H1 (cell line): ENCODE results near the gene TMPRSS12. TPM values are rescaled to one million over a fixed set of nuclear protein-coding genes. Genes with fewer than 3 reads are reported as not detected.

Experiments used
- CTCF ChIA-PET: fragments of 300-600 bp; sonication (Branson Sonifier 250); formaldehyde crosslinking; loops from one replicate; lab custom pipeline; 2021; ENCODE audit not compliant: partially characterized antibody; lab: Charles Lee
- POLR2A ChIA-PET: fragments of 300-600 bp; sonication (Branson Sonifier 250); formaldehyde crosslinking; loops from one replicate; lab custom pipeline; 2021; ENCODE audit warnings: inconsistent platforms; ENCODE audit not compliant: partially characterized antibody; lab: Charles Lee
- DNase-seq, 2 experiments: peaks; one replicate each; pipeline versions ENCODE4 v3.0.0 to v3.0.0-alpha.2; 2010 to 2022; ENCODE audit warnings: low spot score in 2 of 2, low read depth in 1 of 2, mixed read lengths in 1 of 2
- FAIRE-seq: peaks from 2 replicates; lab custom pipeline; 2011; peaks lifted over from hg19 to GRCh38; lab: Jason Lieb, UNC
- H2AFZ ChIP-seq: 2 replicates; pipeline ENCODE4 v1.8.1; 2012; ENCODE audit warnings: low read length, inconsistent platforms
- H2AK5ac ChIP-seq: 2 replicates; pipeline ENCODE4 v1.6.1; 2013; ENCODE audit warnings: low read depth, low read length
- H2BK120ac ChIP-seq: replicated peaks from 2 replicates; pipeline ENCODE3; 2013; ENCODE audit warnings: low read depth, low read length, inconsistent platforms
- H2BK12ac ChIP-seq: 2 replicates; pipeline ENCODE4 v1.6.1; 2013; ENCODE audit warnings: low read depth, low read length
- H2BK15ac ChIP-seq: 2 replicates; pipeline ENCODE4 v1.6.1; 2013; ENCODE audit warnings: low read length
- H2BK20ac ChIP-seq: 2 replicates; pipeline ENCODE4 v1.6.1; 2013; ENCODE audit warnings: low read length
- H2BK5ac ChIP-seq: 2 replicates; pipeline ENCODE4 v1.6.1; 2013; ENCODE audit warnings: low read depth, low read length
- H3K14ac ChIP-seq: 2 replicates; pipeline ENCODE4 v1.6.1; 2013; ENCODE audit warnings: inconsistent platforms; ENCODE audit not compliant: insufficient read length
- H3K18ac ChIP-seq: 2 replicates; pipeline ENCODE4 v1.6.1; 2013; ENCODE audit warnings: low read length; ENCODE audit errors: extremely low read depth
- H3K23ac ChIP-seq: 2 replicates; pipeline ENCODE4 v1.6.1; 2013; ENCODE audit warnings: inconsistent platforms; ENCODE audit not compliant: insufficient read length
- H3K23me2 ChIP-seq: 2 replicates; pipeline ENCODE4 v1.6.1; 2013; ENCODE audit warnings: low read depth, low read length
- H3K27ac ChIP-seq: 2 replicates; pipeline ENCODE4 v1.6.1; 2011; ENCODE audit warnings: low read depth, low read length, inconsistent platforms
- H3K27me3 ChIP-seq, 4 experiments: replicated peaks in 1 of 4; 1 replicate in 1 of 4; 2 replicates in 3 of 4; pipeline versions ENCODE4 v1.6.1 to v1.8.1; 2011 to 2013; ENCODE audit warnings: low read length in 3 of 4, mild to moderate bottlenecking in 3 of 4, inconsistent platforms in 2 of 4, mixed read lengths in 2 of 4, moderate library complexity in 1 of 4; ENCODE audit not compliant: control insufficient read depth in 3 of 4, insufficient read depth in 3 of 4; ENCODE audit errors: extremely low read depth in 1 of 4
- H3K36me3 ChIP-seq, 4 experiments: 2 replicates each; pipeline versions ENCODE4 v1.6.1 to v1.8.1; 2011 to 2013; ENCODE audit warnings: mild to moderate bottlenecking in 4 of 4, low read length in 3 of 4, moderate library complexity in 2 of 4, control low read depth in 1 of 4, inconsistent platforms in 1 of 4; ENCODE audit not compliant: insufficient read depth in 4 of 4, control insufficient read depth in 2 of 4
- H3K4ac ChIP-seq: replicated peaks from 2 replicates; pipeline ENCODE3; 2013; ENCODE audit warnings: low read length, low read depth, mixed read lengths, inconsistent platforms; ENCODE audit not compliant: insufficient read length
- H3K4me1 ChIP-seq, 4 experiments: replicated peaks in 1 of 4; 1 replicate in 1 of 4; 2 replicates in 3 of 4; pipeline versions ENCODE4 v1.6.1 to v1.8.1; 2011 to 2013; ENCODE audit warnings: low read length in 3 of 4, inconsistent platforms in 2 of 4, mixed read lengths in 1 of 4; ENCODE audit not compliant: insufficient read depth in 4 of 4, control insufficient read depth in 3 of 4
- H3K4me2 ChIP-seq, 2 experiments: 2 replicates each; pipeline versions ENCODE4 v1.6.1 to v1.8.1; 2011 to 2013; ENCODE audit warnings: low read depth in 2 of 2, low read length in 2 of 2, control low read depth in 1 of 2, inconsistent platforms in 1 of 2, mild to moderate bottlenecking in 1 of 2; ENCODE audit not compliant: insufficient read depth in 1 of 2
- H3K4me3 ChIP-seq, 4 experiments: fragments of 200-600, 300-600 bp in 1 of 4; sonication (generic), shearing (Covaris generic), sonication (Bioruptor Twin) in 1 of 4; 2 replicates each; pipeline versions ENCODE4 v1.5.1 to v1.8.1; 2011 to 2016; ENCODE audit warnings: low read length in 4 of 4, low read depth in 3 of 4, control low read depth in 2 of 4, inconsistent platforms in 2 of 4, mild to moderate bottlenecking in 2 of 4, mixed read lengths in 1 of 4, moderate library complexity in 1 of 4; ENCODE audit not compliant: insufficient read depth in 2 of 4; ENCODE audit errors: extremely low read depth in 1 of 4
- H3K56ac ChIP-seq: replicated peaks from 2 replicates; pipeline ENCODE3; 2013; ENCODE audit warnings: low read depth, mild to moderate bottlenecking, mixed read lengths, low read length, inconsistent platforms; ENCODE audit not compliant: insufficient read length
- H3K79me1 ChIP-seq: 2 replicates; pipeline ENCODE4 v1.6.1; 2013; ENCODE audit warnings: low read depth, low read length, control low read depth
- H3K79me2 ChIP-seq, 2 experiments: 2 replicates each; pipeline versions ENCODE4 v1.6.1 to v1.8.1; 2012 to 2013; ENCODE audit warnings: low read length in 2 of 2, mild to moderate bottlenecking in 2 of 2, inconsistent platforms in 1 of 2; ENCODE audit not compliant: insufficient read depth in 2 of 2, control insufficient read depth in 1 of 2
- H3K9ac ChIP-seq, 4 experiments: replicated peaks in 1 of 4; 1 replicate in 1 of 4; 2 replicates in 3 of 4; pipeline versions ENCODE4 v1.6.1 to v1.8.1; 2011 to 2013; ENCODE audit warnings: low read depth in 3 of 4, low read length in 3 of 4, control low read depth in 2 of 4, mild to moderate bottlenecking in 2 of 4, moderate library complexity in 2 of 4, inconsistent platforms in 1 of 4; ENCODE audit errors: extremely low read depth in 1 of 4
- H3K9me3 ChIP-seq, 2 experiments: 2 replicates each; pipeline versions ENCODE4 v1.6.1 to v1.8.1; 2012 to 2013; ENCODE audit warnings: mild to moderate bottlenecking in 2 of 2, moderate library complexity in 2 of 2, control low read depth in 1 of 2, inconsistent platforms in 1 of 2, low read depth in 1 of 2, low read length in 1 of 2, mixed read lengths in 1 of 2; ENCODE audit not compliant: insufficient read depth in 2 of 2
- H4K20me1 ChIP-seq, 2 experiments: replicated peaks in 1 of 2; 2 replicates each; pipeline versions ENCODE3 to v1.8.1; 2011 to 2013; ENCODE audit warnings: inconsistent platforms in 2 of 2, low read length in 2 of 2, mild to moderate bottlenecking in 1 of 2; ENCODE audit not compliant: insufficient read depth in 2 of 2, control insufficient read depth in 1 of 2
- H4K5ac ChIP-seq: 2 replicates; pipeline ENCODE4 v1.6.1; 2013; ENCODE audit warnings: low read length, low read depth, mixed read lengths, inconsistent platforms; ENCODE audit not compliant: insufficient read length
- H4K8ac ChIP-seq: 2 replicates; pipeline ENCODE4 v1.8.0; 2013; ENCODE audit warnings: mild to moderate bottlenecking, moderate library complexity, low read length, inconsistent platforms; ENCODE audit not compliant: insufficient read depth; ENCODE audit errors: extremely low read depth
- H4K91ac ChIP-seq: replicated peaks from 2 replicates; pipeline ENCODE3; 2013; ENCODE audit warnings: low read length, mixed read lengths, inconsistent platforms; ENCODE audit not compliant: insufficient read length
- BRCA1 ChIP-seq: IDR thresholded peaks from 2 replicates; pipeline ENCODE4 v1.6.1; 2012; ENCODE audit warnings: low read depth, low read length, improper control_type of control experiment
- CEBPB ChIP-seq: IDR thresholded peaks from 2 replicates; pipeline ENCODE4 v1.6.1; 2012; ENCODE audit warnings: low read depth, low read length
- HDAC6 ChIP-seq: IDR thresholded peaks from one replicate; pipeline ENCODE4 v1.7.1; 2012; ENCODE audit warnings: low read depth, mild to moderate bottlenecking, inconsistent platforms, low read length, moderate library complexity
- NANOG ChIP-seq: IDR thresholded peaks from 2 replicates; pipeline ENCODE4 v1.6.1; 2011; ENCODE audit warnings: low read length, low read depth, mild to moderate bottlenecking, inconsistent platforms; ENCODE audit not compliant: insufficient read depth, poor library complexity, severe bottlenecking
- SAP30 ChIP-seq: fragments of 300-600 bp; sonication (generic); IDR thresholded peaks from 2 replicates; pipeline ENCODE4 v1.7.1; 2012; ENCODE audit warnings: low read length, moderate library complexity, mild to moderate bottlenecking, inconsistent platforms; ENCODE audit not compliant: insufficient read depth, insufficient replicate concordance
- SP2 ChIP-seq: IDR thresholded peaks from 2 replicates; pipeline ENCODE4 v1.6.1; 2012; ENCODE audit warnings: mild to moderate bottlenecking, low read length, inconsistent platforms
- TBP ChIP-seq: IDR thresholded peaks from 2 replicates; pipeline ENCODE4 v1.6.1; 2011; ENCODE audit warnings: low read depth, low read length, improper control_type of control experiment
- WGBS, 2 experiments: shearing (Covaris generic) in 1 of 2; methylation state at CpG; one replicate each; pipeline versions ENCODE4 v1.1.6 to v1.1.7; 2013 to 2015; ENCODE audit warnings: low lambda C conversion rate in 2 of 2, mixed read lengths in 2 of 2, inconsistent platforms in 1 of 2, low coverage in 1 of 2, missing lambda C conversion rate in 1 of 2; ENCODE audit not compliant: insufficient replicate concordance in 2 of 2, insufficient coverage in 1 of 2, insufficient read length in 1 of 2; ENCODE audit errors: extremely low coverage in 1 of 2, missing lambda C conversion rate in 1 of 2; 5-methylcytosine and 5-hydroxymethylcytosine counted together
- polyA plus RNA-seq, 7 experiments: library from polyadenylated mRNA; depleted of rRNA in 3 of 7; stranded (reverse) in 5 of 7; unstranded in 2 of 7; fragments of >200 nt in 5 of 7; fragments of 200-250 nt in 2 of 7; gene quantifications; 1 replicate in 5 of 7; 2 replicates in 1 of 7; 4 replicates in 1 of 7; pipeline versions ENCODE4 v1.2.1 to v1.2.3, GENCODE V29; 2011 to 2013; ENCODE audit warnings: missing spikeins in 2 of 7, mixed read lengths in 2 of 7
- total RNA-seq: library from RNA; stranded (reverse); fragmentation: NEBNext Ultra II Directional; extraction: Animal tissue kit (Norgen Biotek cat#: 25700); gene quantifications from 2 replicates; pipeline ENCODE4 v1.2.1, GENCODE V29; 2021
- TF ChIP-seq, protein P1 (sequence below): IDR thresholded peaks from 2 replicates; pipeline ENCODE4 v1.6.1; 2011; ENCODE audit warnings: low read depth, mild to moderate bottlenecking, low read length; ENCODE audit not compliant: insufficient read depth
- TF ChIP-seq, protein P2 (sequence below): IDR thresholded peaks from 2 replicates; pipeline ENCODE4 v1.6.1; 2012; ENCODE audit warnings: low read length, inconsistent platforms

Gene TMPRSS12
- total and polyA plus RNA-seq, 2 of the 8 experiments (the other 6 are each of a cell fraction or from before 2014, with no cell fraction given) = not detected

- Histone ChIP-seq H4K8ac (no peak overlapping the region), H3K4me2 (no peak overlapping the region), H2BK15ac (no peak overlapping the region), H3K27me3 (no peaks in the 10 kb centered on the region), H4K20me1 (no peaks in the 10 kb centered on the region), H3K23ac (no peak overlapping the region), H2AK5ac (no peak overlapping the region), H3K4me3 (no peak overlapping the region), H2BK12ac (no peak overlapping the region), H2BK5ac (no peak overlapping the region), H2BK20ac (no peak overlapping the region), H3K9me3 (peaks cover 23 to 25% of the 10 kb centered on the region in 2 experiments), H4K5ac (no peak overlapping the region), H3K79me2 (no peaks in the 10 kb centered on the region), H2BK120ac (no peak overlapping the region), H3K56ac (no peak overlapping the region), H3K4me1 (peaks cover 0 to 3% (median 3%) of the 10 kb centered on the region in 4 experiments; a peak in 3 of 7 replicates), H3K79me1 (no peaks in the 10 kb centered on the region), H3K14ac (no peak overlapping the region), H3K18ac (no peak overlapping the region), H3K36me3 (peaks cover 0 to 2% (median 0%) of the 10 kb centered on the region in 4 experiments; a peak in 2 of 8 replicates), H3K4ac (no peak overlapping the region), H3K9ac (no peak overlapping the region), H3K23me2 (no peaks in the 10 kb centered on the region), H2AFZ (no peak overlapping the region), H3K27ac (no peak overlapping the region), H4K91ac (no peak overlapping the region)
- POLR2A ChIA-PET = no interaction called here
- 79% methylated on average over 5 of the region's 5 CpGs; no CpG with 5 or more reads in 1 of the 2 experiments for WGBS, 2 experiments
- TF ChIP-seq NANOG (no peak), SP2 (no peak), TBP (no peak), HDAC6 (no peak), SAP30 (no peak), CEBPB (no peak), BRCA1 (no peak)
- TF ChIP-seq, protein P1, sequence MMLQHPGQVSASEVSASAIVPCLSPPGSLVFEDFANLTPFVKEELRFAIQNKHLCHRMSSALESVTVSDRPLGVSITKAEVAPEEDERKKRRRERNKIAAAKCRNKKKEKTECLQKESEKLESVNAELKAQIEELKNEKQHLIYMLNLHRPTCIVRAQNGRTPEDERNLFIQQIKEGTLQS = no peak
- TF ChIP-seq, protein P2, sequence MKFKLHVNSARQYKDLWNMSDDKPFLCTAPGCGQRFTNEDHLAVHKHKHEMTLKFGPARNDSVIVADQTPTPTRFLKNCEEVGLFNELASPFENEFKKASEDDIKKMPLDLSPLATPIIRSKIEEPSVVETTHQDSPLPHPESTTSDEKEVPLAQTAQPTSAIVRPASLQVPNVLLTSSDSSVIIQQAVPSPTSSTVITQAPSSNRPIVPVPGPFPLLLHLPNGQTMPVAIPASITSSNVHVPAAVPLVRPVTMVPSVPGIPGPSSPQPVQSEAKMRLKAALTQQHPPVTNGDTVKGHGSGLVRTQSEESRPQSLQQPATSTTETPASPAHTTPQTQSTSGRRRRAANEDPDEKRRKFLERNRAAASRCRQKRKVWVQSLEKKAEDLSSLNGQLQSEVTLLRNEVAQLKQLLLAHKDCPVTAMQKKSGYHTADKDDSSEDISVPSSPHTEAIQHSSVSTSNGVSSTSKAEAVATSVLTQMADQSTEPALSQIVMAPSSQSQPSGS = no peak
- CTCF ChIA-PET = interaction anchor here (0.6 to 2.2 kb wide), 2 partner anchors 68 to 163 kb away, joined by 3 to 6 read pairs; no protein-coding TSS in a partner anchor
- DNase-seq (no peak), FAIRE-seq (no peak)
Observed at GRCh38 chr12:50918584-50919316, 76.0 kb downstream of the TMPRSS12 start.
